GM20431 (cell line): Measurements from ENCODE around the gene DNAJC24.
"Not testable (repeated sequence)": the region's sequence is repeated elsewhere in the genome, so short reads cannot be mapped to it uniquely, and the experiment has no call there.

Experiments
- in situ Hi-C: fragments of 300-500 bp; cut with MseI, MboI; formaldehyde crosslinking; loops from one replicate; pipeline ENCODE4 v1.15.0; 2020; ENCODE audit warnings: low sequenced_read_pairs; ENCODE audit not compliant: unreplicated experiment

DNAJC24 gene

GRCh38 chr11:31369348-31370329 is at the start of gene DNAJC24, which contains the start of gene DCDC1:
TSS of gene DNAJC24 (plus strand) at chr11:31369860. CDS start at chr11:31370749, 889 bp downstream.
TSS of gene DCDC1 (minus strand) at chr11:31369739. CDS start at chr11:31328280, 41,459 bp downstream.
- in situ Hi-C loops, result no loop called here

GRCh38 chr11:31321494-31321893 is 48.2 kb upstream of the DNAJC24 start:
- in situ Hi-C loops, result not testable (repeated sequence)

- in situ Hi-C loops, result no loop called here
Observed at GRCh38 chr11:31323145-31323544, 46.5 kb upstream of the DNAJC24 start.

- in situ Hi-C loops, result no loop called here
Observed at GRCh38 chr11:31325160-31325559, 44.5 kb upstream of the DNAJC24 start.

GRCh38 chr11:31326470-31327148 is 43.1 kb upstream of the DNAJC24 start:
- in situ Hi-C loops, result no loop called here

- in situ Hi-C loops, result no loop called here
Observed at GRCh38 chr11:31327417-31327816, 42.2 kb upstream of the DNAJC24 start.

GRCh38 chr11:31328697-31329096 is 41.0 kb upstream of the DNAJC24 start:
- in situ Hi-C loops, result no loop called here

- in situ Hi-C loops, result no loop called here
Observed at GRCh38 chr11:31337806-31338205, 31.9 kb upstream of the DNAJC24 start.

- in situ Hi-C loops, result no loop called here
Observed at GRCh38 chr11:31340903-31341572, 28.6 kb upstream of the DNAJC24 start.

GRCh38 chr11:31351168-31351567 is 18.5 kb upstream of the DNAJC24 start:
- in situ Hi-C loops, result no loop called here

- in situ Hi-C loops, result no loop called here
Observed at GRCh38 chr11:31355131-31355530, 14.5 kb upstream of the DNAJC24 start.

- in situ Hi-C loops, result no loop called here
Observed at GRCh38 chr11:31355817-31356216, 13.8 kb upstream of the DNAJC24 start.

GRCh38 chr11:31361743-31362142 is 7.9 kb upstream of the DNAJC24 start:
- in situ Hi-C loops, result no loop called here

- in situ Hi-C loops, result no loop called here
Observed at GRCh38 chr11:31366795-31367194, 2.9 kb upstream of the DNAJC24 start.

GRCh38 chr11:31375879-31376278 is 6.2 kb downstream of the DNAJC24 start:
- in situ Hi-C loops, result no loop called here

GRCh38 chr11:31383116-31383515 is 13.5 kb downstream of the DNAJC24 start:
- in situ Hi-C loops, result no loop called here

GRCh38 chr11:31387379-31387778 is 17.7 kb downstream of the DNAJC24 start:
- in situ Hi-C loops, result no loop called here

- in situ Hi-C loops, result no loop called here
Observed at GRCh38 chr11:31397239-31397834, 27.7 kb downstream of the DNAJC24 start.

GRCh38 chr11:31404614-31405013 is 35.0 kb downstream of the DNAJC24 start:
- in situ Hi-C loops, result no loop called here

GRCh38 chr11:31408201-31408600 is 38.5 kb downstream of the DNAJC24 start:
- in situ Hi-C loops, result no loop called here
